ENCODE measurements around the gene KLHL18. TPM values are rescaled to one million over a fixed set of nuclear protein-coding genes. Genes with fewer than 3 reads are reported as not detected.

KLHL18 gene
- total and polyA plus RNA-seq, 12 donors = 32.1 to 85.7 (median 45.2) TPM

DNA sequence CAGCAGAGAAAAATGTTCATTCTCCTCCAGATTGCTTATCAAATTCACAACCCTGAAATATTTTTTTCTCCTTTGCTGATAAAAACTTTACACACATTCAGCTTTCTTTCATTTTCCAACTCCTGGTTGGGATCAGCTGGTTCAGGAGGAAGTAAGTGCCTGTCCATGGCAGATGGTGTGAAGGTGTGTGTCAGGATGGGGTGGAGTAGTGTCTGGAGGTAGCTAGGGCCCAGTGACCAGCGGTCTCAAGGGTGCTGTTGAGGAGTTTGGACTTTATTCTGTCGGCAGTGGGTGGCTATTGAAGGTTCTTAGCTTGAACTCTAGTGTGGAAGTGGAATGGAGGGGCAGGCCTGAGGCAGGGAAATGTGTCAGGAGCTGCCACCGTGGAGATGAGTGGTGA, 51.2 kb downstream of the KLHL18 start:
- intact Hi-C loops (cut with DNase I) = loop anchor here in 1 of 10 donors (10.0 kb wide), 1 partner anchor 319 kb away; no protein-coding TSS in a partner anchor
- peaks cover 0 to 100% (median 70%) of the 10 kb centered on the region in 9 donors for H3K36me3 ChIP-seq
- no peak overlapping the region for H3K4me3 ChIP-seq
- DNase-seq = no peak
- H3K27ac ChIP-seq = no peak overlapping the region
- H3K9me3 ChIP-seq = no peaks in the 10 kb centered on the region
- 76 to 79% methylated on average over 3 of the region's 3 CpGs for WGBS, 2 donors
- no peaks in the 10 kb centered on the region for H3K27me3 ChIP-seq
- ATAC-seq = no peak
- TF ChIP-seq, protein P1, sequence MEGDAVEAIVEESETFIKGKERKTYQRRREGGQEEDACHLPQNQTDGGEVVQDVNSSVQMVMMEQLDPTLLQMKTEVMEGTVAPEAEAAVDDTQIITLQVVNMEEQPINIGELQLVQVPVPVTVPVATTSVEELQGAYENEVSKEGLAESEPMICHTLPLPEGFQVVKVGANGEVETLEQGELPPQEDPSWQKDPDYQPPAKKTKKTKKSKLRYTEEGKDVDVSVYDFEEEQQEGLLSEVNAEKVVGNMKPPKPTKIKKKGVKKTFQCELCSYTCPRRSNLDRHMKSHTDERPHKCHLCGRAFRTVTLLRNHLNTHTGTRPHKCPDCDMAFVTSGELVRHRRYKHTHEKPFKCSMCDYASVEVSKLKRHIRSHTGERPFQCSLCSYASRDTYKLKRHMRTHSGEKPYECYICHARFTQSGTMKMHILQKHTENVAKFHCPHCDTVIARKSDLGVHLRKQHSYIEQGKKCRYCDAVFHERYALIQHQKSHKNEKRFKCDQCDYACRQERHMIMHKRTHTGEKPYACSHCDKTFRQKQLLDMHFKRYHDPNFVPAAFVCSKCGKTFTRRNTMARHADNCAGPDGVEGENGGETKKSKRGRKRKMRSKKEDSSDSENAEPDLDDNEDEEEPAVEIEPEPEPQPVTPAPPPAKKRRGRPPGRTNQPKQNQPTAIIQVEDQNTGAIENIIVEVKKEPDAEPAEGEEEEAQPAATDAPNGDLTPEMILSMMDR (IDR thresholded peaks at IDR 0.05) = no peak
- H3K4me1 ChIP-seq = no peaks in the 10 kb centered on the region

DNA sequence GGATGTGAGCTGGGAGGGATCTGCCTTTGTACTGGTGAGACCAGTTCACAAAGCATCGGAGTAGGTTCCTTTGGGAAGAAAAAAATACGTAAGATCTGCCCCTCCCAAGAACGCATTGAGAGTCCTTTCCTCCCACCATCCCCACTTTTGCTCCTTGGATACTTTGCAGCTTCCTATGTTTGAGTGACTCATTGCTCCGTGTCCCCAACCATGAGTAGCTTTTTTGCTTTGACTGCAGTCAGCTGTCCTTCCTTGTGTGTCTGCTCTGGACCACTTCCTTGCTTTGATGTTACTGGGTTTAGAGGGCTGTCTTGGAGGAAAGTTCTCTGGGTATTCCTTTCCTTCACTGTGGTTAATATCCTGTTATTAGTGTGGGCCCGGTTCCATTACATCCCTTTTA, 54.9 kb downstream of the KLHL18 start:
- Histone ChIP-seq H3K27ac (no peak overlapping the region), H3K27me3 (no peaks in the 10 kb centered on the region), H3K36me3 (peaks cover 0 to 100% (median 59%) of the 10 kb centered on the region in 9 donors), H3K4me3 (no peak overlapping the region), H3K4me1 (no peaks in the 10 kb centered on the region), H3K9me3 (no peaks in the 10 kb centered on the region)
- intact Hi-C loops (cut with DNase I) = loop anchor here in 1 of 10 donors (10.0 kb wide), 1 partner anchor 323 kb away; no protein-coding TSS in a partner anchor
- TF ChIP-seq, protein P1 (IDR thresholded peaks at IDR 0.05) = no peak
- WGBS, 2 donors = 83 to 85% methylated on average over 5 of the region's 5 CpGs
- no peak for ATAC-seq
- DNase-seq = no peak

DNA sequence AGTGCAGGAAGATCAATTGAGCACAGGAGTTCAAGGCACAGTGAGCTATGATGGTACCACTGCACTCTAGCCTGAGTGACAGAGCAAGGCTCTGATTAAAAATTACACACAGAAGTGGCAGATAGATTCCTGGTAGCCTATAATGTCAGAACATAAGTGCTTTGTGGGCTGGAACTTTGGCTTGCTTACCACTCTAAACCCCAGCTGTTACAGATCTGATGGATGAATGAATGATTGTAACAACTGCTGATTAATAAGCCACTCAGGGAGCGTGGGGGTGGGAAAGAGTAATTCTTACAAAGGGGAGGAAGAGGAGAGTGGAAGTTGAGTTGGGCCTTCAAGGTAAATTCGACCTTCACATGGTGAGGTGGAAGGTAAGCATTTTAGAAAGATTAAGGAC, 57.2 kb downstream of the KLHL18 start:
- H3K27ac ChIP-seq = no peak overlapping the region
- TF ChIP-seq, protein P1 (IDR thresholded peaks at IDR 0.05) = no peak
- intact Hi-C loops (cut with DNase I) = loop anchor here in 1 of 10 donors (10.0 kb wide), 1 partner anchor 325 kb away; no protein-coding TSS in a partner anchor
- no peaks in the 10 kb centered on the region for H3K27me3 ChIP-seq
- no peaks in the 10 kb centered on the region for H3K9me3 ChIP-seq
- no peak for DNase-seq
- H3K36me3 ChIP-seq = peaks cover 0 to 100% (median 57%) of the 10 kb centered on the region in 9 donors
- no peaks in the 10 kb centered on the region for H3K4me1 ChIP-seq
- H3K4me3 ChIP-seq = no peak overlapping the region
- no peak for ATAC-seq
- 93 to 96% methylated on average over 2 of the region's 2 CpGs for WGBS, 2 donors

DNA sequence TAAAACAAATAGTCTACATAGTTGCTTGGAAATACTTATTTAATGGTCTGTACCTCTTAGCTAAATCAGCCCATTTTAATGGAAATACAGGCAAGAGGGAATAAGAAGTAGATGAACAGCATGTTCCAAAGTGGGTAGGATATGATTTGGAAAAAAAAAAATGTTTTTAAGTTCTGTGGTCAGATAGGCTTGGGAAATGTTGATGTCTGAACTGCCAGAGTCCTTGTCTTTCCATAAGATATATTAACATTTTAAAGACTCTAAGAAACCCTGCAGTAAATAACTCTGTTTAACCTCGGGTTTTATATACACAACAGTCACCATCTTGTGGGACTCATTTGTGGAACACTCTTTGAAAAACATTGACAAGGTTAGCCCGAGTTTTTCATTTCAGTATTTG, 58.1 kb downstream of the KLHL18 start:
- TF ChIP-seq, protein P1 (IDR thresholded peaks at IDR 0.05) = no peak
- intact Hi-C loops (cut with DNase I) = no loop called here
- no peak for DNase-seq
- H3K9me3 ChIP-seq = no peaks in the 10 kb centered on the region
- ATAC-seq = no peak
- peaks cover 0 to 100% (median 57%) of the 10 kb centered on the region in 9 donors for H3K36me3 ChIP-seq
- no peak overlapping the region for H3K27ac ChIP-seq
- 94 to 95% methylated on average over 2 of the region's 2 CpGs for WGBS, 2 donors
- H3K4me1 ChIP-seq = peaks cover 0 to 8% (median 0%) of the 10 kb centered on the region in 9 donors
- no peaks in the 10 kb centered on the region for H3K27me3 ChIP-seq
- no peak overlapping the region for H3K4me3 ChIP-seq
